Body of pancreas (tissue), 4 donors: ENCODE results near the gene SPSB1. TPM values are rescaled to one million over a fixed set of nuclear protein-coding genes. Genes with fewer than 3 reads are reported as not detected.

Source experiments
- ATAC-seq: fragments of 150-250 bp; one replicate; pipeline ENCODE4 v1.9.1; 2016
- DNase-seq, 4 donors: peaks; one replicate each; pipeline ENCODE4 v3.0.0-alpha.2; 2019
- H3K27ac ChIP-seq, 4 donors: fragments of 200-600 bp; sonication (generic); 1 replicate in 3 of 4; 2 replicates in 1 of 4; pipeline versions ENCODE4 v1.5.1 to v1.6.1; 2016 to 2019; ENCODE audit warnings: mild to moderate bottlenecking in 1 of 4, mixed read lengths in 1 of 4, moderate library complexity in 1 of 4
- H3K27me3 ChIP-seq, 2 donors: fragments of 200-600 bp; sonication (generic); one replicate each; pipeline ENCODE4 v1.6.0; 2016; ENCODE audit warnings: mild to moderate bottlenecking in 1 of 2
- H3K36me3 ChIP-seq, 2 donors: fragments of 200-600 bp; sonication (generic); replicated peaks in 1 of 2; 2 replicates each; pipeline ENCODE4 v1.5.1; 2016; ENCODE audit warnings: low read depth in 2 of 2; ENCODE audit not compliant: insufficient read depth in 1 of 2
- H3K4me1 ChIP-seq: fragments of 200-600 bp; sonication (generic); one replicate; pipeline ENCODE4 v1.6.0; 2016
- H3K4me3 ChIP-seq, 2 donors: fragments of 200-600 bp; sonication (generic); 1 replicate in 1 of 2; 2 replicates in 1 of 2; pipeline ENCODE4 v1.5.1; 2016 to 2019
- H3K9me3 ChIP-seq, 3 donors: fragments of 200-600 bp; sonication (generic); 1 replicate in 2 of 3; 2 replicates in 1 of 3; pipeline ENCODE4 v1.5.1; 2016
- CTCF ChIP-seq, 7 experiments: fragments of 450-650 bp in 4 of 7; fragments of 200-600 bp in 3 of 7; sonication (generic) in 3 of 7; IDR thresholded peaks; one replicate each; pipeline ENCODE4 v1.5.1; 2016 to 2019; ENCODE audit warnings: antibody characterized with exemption in 7 of 7
- POLR2A ChIP-seq, 3 donors: fragments of 450-650 bp; IDR thresholded peaks; one replicate each; pipeline ENCODE4 v1.6.1; 2016; ENCODE audit warnings: antibody characterized with exemption in 3 of 3, mild to moderate bottlenecking in 2 of 3
- WGBS, 2 donors: methylation state at CpG; one replicate each; pipeline ENCODE4 v1.1.5; 2017; 5-methylcytosine and 5-hydroxymethylcytosine counted together
- intact Hi-C: fragments of 100-400 bp; cut with DNase I; formaldehyde crosslinking; loops from one replicate; pipeline ENCODE4 v1.15.1; 2023
- total RNA-seq, 2 donors: library from RNA; depleted of rRNA; stranded (reverse); fragments of >200 nt; gene quantifications; one replicate each; pipeline ENCODE4 v1.1.0, GENCODE V29; 2016

Gene SPSB1
- total RNA-seq, 2 donors from 2014 or later, result 14.5 to 16.5 TPM

GRCh38 chr1:9248341-9249262 lies 44.1 kb upstream of the SPSB1 start:
- 80 to 81% methylated on average over 12 to 20 of the region's 21 CpGs for WGBS, 2 donors
- Histone ChIP-seq H3K4me3 (no peak overlapping the region), H3K4me1 (peaks cover 71% of the 10 kb centered on the region), H3K27ac (peak overlapping the region in 3 of 4 donors; percentile 72 to 82 (median 80)), H3K36me3 (no peaks in the 10 kb centered on the region), H3K9me3 (no peaks in the 10 kb centered on the region), H3K27me3 (no peaks in the 10 kb centered on the region)
- TF ChIP-seq POLR2A (IDR thresholded peaks at IDR 0.05), result no peak
- no peak for TF ChIP-seq CTCF (IDR thresholded peaks at IDR 0.05)
- DNase-seq (peak in 1 of 4 donors; percentile 3), ATAC-seq (no peak)
- intact Hi-C loops, result no loop called here

- peaks cover 67% of the 10 kb centered on the region for H3K4me1 ChIP-seq
- 27 to 32% methylated on average over 3 of the region's 3 CpGs for WGBS, 2 donors
Observed at GRCh38 chr1:9249263-9249533, 43.5 kb upstream of the SPSB1 start.

GRCh38 chr1:9249534-9250410 lies 42.9 kb upstream of the SPSB1 start:
- intact Hi-C loops, result no loop called here
- peak in 1 of 3 donors; percentile 23 for TF ChIP-seq POLR2A (IDR thresholded peaks at IDR 0.05)
- TF ChIP-seq CTCF (IDR thresholded peaks at IDR 0.05), result peak; percentile 19 to 79 (median 62)
- peak overlapping the region; percentile 71 to 82 (median 76) for H3K27ac ChIP-seq
- H3K9me3 ChIP-seq, result no peaks in the 10 kb centered on the region
- WGBS, 2 donors, result 32 to 45% methylated on average over 8 to 17 of the region's 17 CpGs
- H3K4me1 ChIP-seq, result peaks cover 61% of the 10 kb centered on the region
- no peaks in the 10 kb centered on the region for H3K27me3 ChIP-seq
- no peaks in the 10 kb centered on the region for H3K36me3 ChIP-seq
- no peak overlapping the region for H3K4me3 ChIP-seq
- DNase-seq, result peak; percentile 73 to 85 (median 79)
- ATAC-seq, result peak; percentile 74

More at GRCh38 chr1:9249263-9249533, 43.5 kb upstream of the SPSB1 start:
- DNase-seq, result peak in 1 of 4 donors; percentile 63
- no peaks in the 10 kb centered on the region for H3K36me3 ChIP-seq
- H3K9me3 ChIP-seq, result no peaks in the 10 kb centered on the region
- H3K27me3 ChIP-seq, result no peaks in the 10 kb centered on the region
- TF ChIP-seq POLR2A (IDR thresholded peaks at IDR 0.05) (no peak), CTCF (IDR thresholded peaks at IDR 0.05) (no peak)
- peak overlapping the region; percentile 71 to 82 (median 76) for H3K27ac ChIP-seq
- intact Hi-C loops, result no loop called here
- H3K4me3 ChIP-seq, result no peak overlapping the region
- no peak for ATAC-seq

- no peak for ATAC-seq
- H3K4me3 ChIP-seq, result no peak overlapping the region
Observed at GRCh38 chr1:9250411-9251381, 42.0 kb upstream of the SPSB1 start.

More at GRCh38 chr1:9250411-9251381, 42.0 kb upstream of the SPSB1 start:
- WGBS, 2 donors, result 52 to 54% methylated on average over 9 to 19 of the region's 21 CpGs
- peaks cover 52% of the 10 kb centered on the region for H3K4me1 ChIP-seq
- H3K27me3 ChIP-seq, result no peaks in the 10 kb centered on the region
- no peak for TF ChIP-seq POLR2A (IDR thresholded peaks at IDR 0.05)
- TF ChIP-seq CTCF (IDR thresholded peaks at IDR 0.05), result no peak
- H3K9me3 ChIP-seq, result no peaks in the 10 kb centered on the region
- intact Hi-C loops, result no loop called here
- no peaks in the 10 kb centered on the region for H3K36me3 ChIP-seq
- H3K27ac ChIP-seq, result peak overlapping the region; percentile 71 to 82 (median 76)
- DNase-seq, result peak in 2 of 4 donors; percentile 11 to 39
